Neural progenitor cell (in vitro differentiated cells): ENCODE data around the gene STK32B.

Experiments
- EZH2 ChIP-seq: fragments of 200-600 bp; sonication (generic); IDR thresholded peaks from 2 replicates; pipeline ENCODE4 v1.6.1; 2017; ENCODE audit warnings: antibody characterized with exemption, mild to moderate bottlenecking, moderate library complexity
- TF ChIP-seq, protein P1 (sequence below): fragments of 200-600 bp; sonication (generic); IDR thresholded peaks from 2 replicates; pipeline ENCODE4 v1.5.1; 2017; ENCODE audit warnings: antibody characterized with exemption, mild to moderate bottlenecking

GRCh38 chr4:5084911-5085475 is 33.7 kb downstream of the STK32B start:
- TF ChIP-seq, protein P1, sequence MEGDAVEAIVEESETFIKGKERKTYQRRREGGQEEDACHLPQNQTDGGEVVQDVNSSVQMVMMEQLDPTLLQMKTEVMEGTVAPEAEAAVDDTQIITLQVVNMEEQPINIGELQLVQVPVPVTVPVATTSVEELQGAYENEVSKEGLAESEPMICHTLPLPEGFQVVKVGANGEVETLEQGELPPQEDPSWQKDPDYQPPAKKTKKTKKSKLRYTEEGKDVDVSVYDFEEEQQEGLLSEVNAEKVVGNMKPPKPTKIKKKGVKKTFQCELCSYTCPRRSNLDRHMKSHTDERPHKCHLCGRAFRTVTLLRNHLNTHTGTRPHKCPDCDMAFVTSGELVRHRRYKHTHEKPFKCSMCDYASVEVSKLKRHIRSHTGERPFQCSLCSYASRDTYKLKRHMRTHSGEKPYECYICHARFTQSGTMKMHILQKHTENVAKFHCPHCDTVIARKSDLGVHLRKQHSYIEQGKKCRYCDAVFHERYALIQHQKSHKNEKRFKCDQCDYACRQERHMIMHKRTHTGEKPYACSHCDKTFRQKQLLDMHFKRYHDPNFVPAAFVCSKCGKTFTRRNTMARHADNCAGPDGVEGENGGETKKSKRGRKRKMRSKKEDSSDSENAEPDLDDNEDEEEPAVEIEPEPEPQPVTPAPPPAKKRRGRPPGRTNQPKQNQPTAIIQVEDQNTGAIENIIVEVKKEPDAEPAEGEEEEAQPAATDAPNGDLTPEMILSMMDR = no peak
- no peak for TF ChIP-seq EZH2
